HEK293T (cell line): ENCODE measurements around the gene KREMEN1.

Source experiments
- BHLHE40 ChIP-seq: fragments of 450-650 bp; IDR thresholded peaks from 2 replicates; pipeline ENCODE4 v1.6.1; 2016; ENCODE audit warnings: mild to moderate bottlenecking, moderate library complexity, borderline replicate concordance
- L3MBTL2 ChIP-seq: fragments of 450-650 bp; conservative IDR thresholded peaks from 2 replicates; pipeline ENCODE4 v1.6.1; 2016; ENCODE audit warnings: mild to moderate bottlenecking

- TF ChIP-seq L3MBTL2: no peak
- TF ChIP-seq BHLHE40: no peak
These were observed 123.3 kb downstream of the KREMEN1 start for GRCh38 chr22:29195964-29196666.
